ENCODE results near the gene GADD45B.

GRCh38 chr19:2453431-2454025 lies 22.4 kb upstream of the GADD45B start:
- TF ChIP-seq YY1 (IDR thresholded peaks at IDR 0.05; ENCODE audit: extremely low read depth, insufficient replicate concordance, low read depth, low read length) (no peak), SIN3A (IDR thresholded peaks at IDR 0.05; ENCODE audit: low read depth) (no peak), POLR2A (IDR thresholded peaks at IDR 0.05; ENCODE audit: borderline replicate concordance, extremely low read depth, insufficient read depth, insufficient read length) (no peak), CTCF (IDR thresholded peaks at IDR 0.05 in 2 of 3, conservative IDR thresholded peaks at IDR 0.05 in 1 of 3; ENCODE audit: borderline replicate concordance in 1 of 3, insufficient read depth in 1 of 3, low read depth in 2 of 3, low read length in 2 of 3) (no peak), RAD21 (IDR thresholded peaks at IDR 0.05; ENCODE audit: low read depth) (no peak), EZH2 (IDR thresholded peaks at IDR 0.05) (no peak), EGR1 (IDR thresholded peaks at IDR 0.05; ENCODE audit: low read depth) (no peak), SP1 (IDR thresholded peaks at IDR 0.05; ENCODE audit: low read depth) (no peak), EZH2phosphoT487 (IDR thresholded peaks at IDR 0.05; ENCODE audit: borderline replicate concordance) (no peak), POLR2AphosphoS5 (IDR thresholded peaks at IDR 0.05; ENCODE audit: low read depth, low read length) (no peak), CEBPB (IDR thresholded peaks at IDR 0.05; ENCODE audit: low read depth) (no peak), TCF7L2 (IDR thresholded peaks at IDR 0.05; ENCODE audit: borderline replicate concordance, extremely low read depth, insufficient read depth, insufficient read length) (no peak), ZNF274 (IDR thresholded peaks at IDR 0.05; ENCODE audit: low read depth, low read length) (no peak)

All from HCT116 (cell line).